ACHN (cell line): ENCODE measurements around the gene CDH13.

Source experiments
- DNase-seq: peaks from one replicate; pipeline ENCODE4 v3.0.0-alpha.2; 2015
- in situ Hi-C: cut with HindIII; loops from 2 replicates; pipeline ENCODE4 v1.10.0; 2017; ENCODE audit warnings: low sequenced_read_pairs, low pct_ligation_motif_present, low pct_unique_long_range_greater_than_20kb

CDH13 gene

GRCh38 chr16:82626791-82627261 is at the start of gene CDH13:
CDH13 (plus strand) TSS chr16:82626969.
- peak; percentile 47 for DNase-seq
- in situ Hi-C loops, result no loop called here

GRCh38 chr16:82580298-82580890 is 46.4 kb upstream of the CDH13 start:
- peak; percentile 44 for DNase-seq
- in situ Hi-C loops, result no loop called here

GRCh38 chr16:82582975-82583374 is 43.8 kb upstream of the CDH13 start:
- in situ Hi-C loops, result no loop called here
- no peak for DNase-seq

GRCh38 chr16:82583422-82583821 is 43.3 kb upstream of the CDH13 start:
- no peak for DNase-seq
- in situ Hi-C loops, result no loop called here

GRCh38 chr16:82584553-82585152 is 42.1 kb upstream of the CDH13 start:
- in situ Hi-C loops, result no loop called here
- DNase-seq, result no peak

- no peak for DNase-seq
- in situ Hi-C loops, result no loop called here
Measured at GRCh38 chr16:82585675-82586074, 41.1 kb upstream of the CDH13 start.

- no peak for DNase-seq
- in situ Hi-C loops, result no loop called here
Measured at GRCh38 chr16:82586130-82586529, 40.6 kb upstream of the CDH13 start.

GRCh38 chr16:82587289-82587688 is 39.5 kb upstream of the CDH13 start:
- DNase-seq, result no peak
- in situ Hi-C loops, result no loop called here

GRCh38 chr16:82589407-82589806 is 37.4 kb upstream of the CDH13 start:
- in situ Hi-C loops, result no loop called here
- no peak for DNase-seq

GRCh38 chr16:82594114-82594513 is 32.7 kb upstream of the CDH13 start:
- in situ Hi-C loops, result no loop called here
- no peak for DNase-seq

- in situ Hi-C loops, result no loop called here
- no peak for DNase-seq
Measured at GRCh38 chr16:82598771-82599170, 28.0 kb upstream of the CDH13 start.

GRCh38 chr16:82601989-82602640 is 24.7 kb upstream of the CDH13 start:
- in situ Hi-C loops, result no loop called here
- DNase-seq, result no peak

- peak; percentile 71 for DNase-seq
- in situ Hi-C loops, result no loop called here
Measured at GRCh38 chr16:82603784-82604411, 22.9 kb upstream of the CDH13 start.

GRCh38 chr16:82605076-82605475 is 21.7 kb upstream of the CDH13 start:
- no peak for DNase-seq
- in situ Hi-C loops, result no loop called here

- DNase-seq, result no peak
Measured at GRCh38 chr16:82605863-82606620, 20.7 kb upstream of the CDH13 start.

GRCh38 chr16:82609140-82609539 is 17.6 kb upstream of the CDH13 start:
- in situ Hi-C loops, result no loop called here
- DNase-seq, result no peak

More at GRCh38 chr16:82605863-82606620, 20.7 kb upstream of the CDH13 start:
- in situ Hi-C loops, result no loop called here

GRCh38 chr16:82612263-82612662 is 14.5 kb upstream of the CDH13 start:
- in situ Hi-C loops, result no loop called here

GRCh38 chr16:82616356-82616755 is 10.4 kb upstream of the CDH13 start:
- DNase-seq, result no peak
- in situ Hi-C loops, result no loop called here

More at GRCh38 chr16:82612263-82612662, 14.5 kb upstream of the CDH13 start:
- no peak for DNase-seq

GRCh38 chr16:82621781-82622180 is 5.0 kb upstream of the CDH13 start:
- DNase-seq, result no peak
- in situ Hi-C loops, result no loop called here
